GM19193 (cell line): ENCODE data around the gene RYR3.

ENCODE experiments used
- POLR2A ChIP-seq: IDR thresholded peaks from 4 replicates; pipeline ENCODE4 v1.6.1; 2011; ENCODE audit not compliant: insufficient read depth, insufficient read length; ENCODE audit errors: extremely low read depth

RYR3 gene

DNA sequence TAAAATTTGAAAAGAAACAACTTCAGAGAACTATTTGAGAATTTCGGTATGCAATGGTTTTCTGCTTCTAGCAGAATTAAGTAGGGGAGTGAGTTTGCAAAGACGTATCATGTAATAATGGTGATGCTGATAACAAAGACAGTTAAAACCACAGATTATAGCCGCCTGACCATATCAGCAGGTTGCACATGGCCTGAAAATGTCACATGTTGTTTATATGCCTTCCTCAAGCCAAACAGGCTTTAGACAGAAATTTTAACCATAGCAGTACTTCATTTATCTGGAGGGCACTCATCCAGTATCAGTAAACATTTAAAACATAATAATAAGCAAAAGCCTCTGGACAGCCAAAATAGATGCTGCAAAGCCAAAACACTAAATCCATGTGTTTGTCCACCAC lies 131.7 kb downstream of the RYR3 start:
- TF ChIP-seq POLR2A, result no peak

- no peak for TF ChIP-seq POLR2A
Measured at GRCh38 chr15:33443708-33444107, 132.9 kb downstream of the RYR3 start.

- TF ChIP-seq POLR2A, result no peak
Measured at GRCh38 chr15:33445984-33446383, 135.2 kb downstream of the RYR3 start.

- no peak for TF ChIP-seq POLR2A
Measured at GRCh38 chr15:33448151-33448550, 137.4 kb downstream of the RYR3 start.

- no peak for TF ChIP-seq POLR2A
Measured at GRCh38 chr15:33448961-33449606, 138.3 kb downstream of the RYR3 start.

GRCh38 chr15:33449810-33450209 lies 139.0 kb downstream of the RYR3 start:
- TF ChIP-seq POLR2A, result no peak

GRCh38 chr15:33451385-33451784 lies 140.6 kb downstream of the RYR3 start:
- no peak for TF ChIP-seq POLR2A

GRCh38 chr15:33453761-33454160 lies 143.0 kb downstream of the RYR3 start:
- no peak for TF ChIP-seq POLR2A

DNA sequence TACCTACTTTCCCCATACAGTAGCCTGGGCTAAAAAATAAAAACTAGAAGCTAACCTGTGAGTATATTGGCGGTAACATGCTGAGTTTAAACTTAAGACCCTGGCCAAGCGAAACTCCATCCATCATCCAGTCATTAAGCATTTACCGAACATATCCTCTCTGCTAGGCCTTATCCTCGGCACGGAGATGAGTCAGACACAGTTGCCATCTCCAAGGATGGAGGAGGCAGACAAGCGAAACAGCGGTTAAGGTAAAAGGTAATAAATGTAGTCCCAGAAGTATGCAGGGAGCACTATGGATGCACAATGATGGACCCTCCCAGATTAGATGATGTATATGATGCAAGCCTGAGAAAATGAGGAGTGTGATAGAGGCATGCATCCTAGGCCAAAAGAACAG lies 143.6 kb downstream of the RYR3 start:
- TF ChIP-seq POLR2A, result no peak

DNA sequence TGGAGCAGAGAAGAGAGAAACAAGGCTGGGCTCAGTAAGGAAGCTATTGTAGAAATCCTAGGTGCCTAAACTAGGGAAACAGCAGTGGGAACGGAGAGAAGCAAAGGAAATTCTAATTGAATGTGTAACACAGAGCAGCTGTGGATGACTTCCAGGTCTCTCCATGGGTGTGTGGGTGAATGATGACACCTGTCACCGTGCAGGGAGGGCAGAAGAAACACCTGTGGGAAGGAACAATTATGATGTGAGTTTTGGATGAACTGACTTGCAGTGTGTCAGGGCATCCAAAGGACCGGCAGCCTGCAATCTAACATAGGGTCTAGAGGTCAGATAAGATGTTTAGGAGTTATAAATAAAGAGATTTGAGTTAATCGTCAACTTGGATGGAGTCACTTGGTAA lies 144.2 kb downstream of the RYR3 start:
- TF ChIP-seq POLR2A, result no peak

DNA sequence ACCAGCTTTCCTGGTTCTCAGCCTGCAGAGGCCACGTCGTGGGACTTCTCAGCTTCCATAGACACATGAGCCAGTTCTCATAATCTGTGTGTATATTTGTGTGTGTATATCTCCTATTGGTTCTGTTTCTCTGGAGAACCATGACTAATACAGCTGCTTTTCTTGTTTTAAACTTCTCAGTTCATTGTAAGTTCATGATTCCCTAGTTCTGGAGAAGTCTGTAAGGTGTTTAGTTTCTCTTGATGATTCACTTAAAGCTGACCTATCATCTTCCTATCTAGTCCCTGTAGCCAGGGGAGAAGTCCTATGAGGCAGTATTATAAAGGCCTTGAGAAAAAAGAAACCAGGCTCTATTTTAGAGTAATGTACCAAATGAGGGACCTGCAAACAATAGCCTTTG lies 147.7 kb downstream of the RYR3 start:
- no peak for TF ChIP-seq POLR2A

DNA sequence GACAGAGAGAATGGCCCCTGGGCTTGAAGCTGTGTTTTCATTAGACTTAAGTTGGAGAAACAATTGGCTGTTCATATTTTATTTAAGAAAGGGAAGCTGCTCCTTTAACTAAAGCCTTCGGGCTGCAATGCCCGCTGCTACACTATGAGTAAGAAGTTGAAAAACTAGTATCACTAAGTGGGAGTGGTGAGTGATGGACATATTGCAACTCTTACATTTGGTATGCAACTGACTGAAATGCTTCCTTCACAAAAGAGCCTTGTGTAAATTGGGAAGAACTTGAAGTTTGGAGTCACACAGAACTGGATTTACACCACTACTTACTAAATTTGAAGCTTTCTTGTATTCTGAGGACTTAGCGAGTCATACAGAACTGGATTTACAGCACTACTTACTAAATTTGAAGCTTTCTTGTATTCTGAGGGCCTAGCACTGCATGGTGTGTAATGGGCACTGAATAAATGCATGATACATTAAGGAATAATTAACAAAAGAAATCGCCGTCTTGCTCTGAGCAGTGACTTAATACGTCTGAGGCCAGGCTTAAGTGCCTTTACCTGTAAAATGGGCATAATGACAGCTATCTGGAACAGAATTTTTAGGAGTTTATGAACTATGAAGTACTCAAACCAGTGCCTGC lies 149.5 kb downstream of the RYR3 start:
- TF ChIP-seq POLR2A, result no peak

DNA sequence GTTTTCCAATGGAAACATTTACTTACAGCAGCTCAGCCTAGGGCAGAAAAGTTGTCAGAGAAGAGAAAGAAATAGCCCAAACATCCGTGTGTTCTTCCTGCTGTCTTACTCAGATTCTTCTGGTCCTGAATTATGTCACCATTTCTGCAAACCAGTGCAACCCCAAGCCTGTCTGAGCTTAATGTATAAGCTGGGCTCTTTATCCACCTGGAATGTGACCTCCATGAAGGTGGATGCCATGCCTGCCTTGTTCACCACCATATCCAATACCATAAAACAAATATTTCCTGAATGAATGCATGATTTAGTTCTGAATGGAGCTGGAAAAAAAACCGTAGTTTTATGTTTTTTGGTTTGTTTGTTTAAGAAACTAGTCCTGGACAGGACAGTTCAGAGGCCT lies 150.9 kb downstream of the RYR3 start:
- TF ChIP-seq POLR2A, result no peak

DNA sequence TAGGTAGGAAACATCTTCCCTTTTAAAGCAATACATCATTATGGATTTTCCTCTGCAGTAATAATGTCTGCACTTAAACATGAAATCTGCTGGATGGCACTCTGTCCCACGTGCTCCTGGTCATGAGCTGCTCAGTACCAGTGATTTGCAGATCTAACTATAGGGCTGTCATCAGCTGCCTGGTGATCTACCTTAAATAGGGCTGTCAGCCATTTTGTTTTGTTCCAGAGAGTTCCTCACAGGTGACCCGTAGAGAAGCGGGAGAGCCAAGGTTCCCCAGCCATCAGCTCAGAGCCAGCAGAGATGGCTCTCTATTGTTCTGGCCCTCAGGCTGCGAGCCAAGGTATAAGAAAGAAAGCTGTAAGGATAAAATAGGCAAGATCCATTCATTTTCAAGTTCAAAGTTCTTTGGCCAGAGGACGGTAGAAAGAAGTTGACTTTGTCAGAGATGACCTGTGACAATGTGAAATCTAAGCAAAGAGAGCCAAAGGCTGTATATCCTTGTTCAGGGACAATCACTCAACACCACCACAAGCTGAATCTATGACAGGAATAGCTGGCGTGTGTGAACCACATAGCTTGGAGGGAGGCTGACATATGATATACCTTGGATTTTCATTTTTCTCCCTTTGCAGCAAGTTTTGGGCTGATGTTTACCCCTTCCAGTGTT lies 156.5 kb downstream of the RYR3 start:
- TF ChIP-seq POLR2A, result no peak

DNA sequence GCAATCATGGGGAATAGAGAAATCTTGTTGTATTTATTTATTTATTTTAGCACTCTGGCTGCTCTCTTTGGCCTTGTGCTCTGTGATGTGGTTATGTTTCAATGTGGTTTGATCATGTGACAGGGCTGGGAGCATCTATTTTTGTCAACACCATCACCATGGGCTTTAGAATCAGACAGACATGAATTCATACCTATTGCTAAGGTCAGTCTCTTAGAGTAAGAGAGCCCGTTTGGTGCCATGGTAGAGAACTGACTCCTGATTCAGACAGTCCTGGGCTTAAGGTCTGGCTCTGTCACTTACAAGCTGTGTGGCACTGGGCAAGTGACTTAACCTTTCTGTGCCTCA lies 157.0 kb downstream of the RYR3 start:
- TF ChIP-seq POLR2A, result no peak

DNA sequence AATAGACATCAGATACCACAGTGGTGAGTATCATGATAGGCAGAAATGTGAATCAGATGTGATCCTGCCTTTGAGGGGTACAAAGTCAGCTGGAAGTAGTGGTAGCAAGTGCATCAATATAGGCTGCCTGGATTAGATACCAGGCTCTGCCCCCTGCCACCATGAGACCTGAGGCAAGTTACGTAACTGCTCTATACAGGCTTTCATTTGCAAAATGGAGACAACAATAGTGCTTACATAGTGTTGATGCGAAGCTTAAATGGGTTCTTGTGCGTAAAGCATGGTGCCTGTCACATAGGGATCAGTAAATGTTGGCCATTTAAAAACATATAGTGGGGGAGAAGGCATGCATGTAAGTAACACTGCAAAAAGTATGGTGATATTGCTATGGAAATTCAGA lies 158.0 kb downstream of the RYR3 start:
- TF ChIP-seq POLR2A, result no peak
